ENCODE data around the gene FBXO15. TPM values are rescaled to one million over a fixed set of nuclear protein-coding genes. Genes with fewer than 3 reads are reported as not detected.

The FBXO15 gene
- total RNA-seq, 1 donor from 2014 or later = 1.2 TPM

DNA sequence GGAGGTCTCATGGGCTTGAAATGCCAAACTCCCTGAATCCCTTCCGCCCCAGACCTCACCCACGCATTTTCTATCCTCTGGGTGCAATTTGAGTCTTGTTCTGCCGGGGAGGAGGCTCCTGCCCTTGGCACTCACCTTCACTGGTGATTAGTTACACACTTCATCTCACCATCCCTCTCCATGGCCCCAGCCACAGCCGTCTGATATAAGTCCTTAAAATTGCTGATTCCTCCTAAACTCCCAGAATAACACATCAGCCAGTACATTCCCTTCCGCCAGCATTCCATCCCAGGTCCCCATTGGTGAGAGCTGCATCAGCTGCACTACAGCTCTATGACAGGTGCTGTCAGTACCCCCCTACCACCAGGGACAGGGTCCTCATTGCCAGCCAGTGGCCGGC, 4.6 kb upstream of the FBXO15 start:
- H3K27me3 ChIP-seq (ENCODE audit: insufficient read depth, low read length) = no peaks in the 10 kb centered on the region
- Mint-ChIP-seq H3K36me3 (ENCODE audit: low read depth, unreplicated experiment) (peaks cover 4% of the 10 kb centered on the region), H3K4me3 (ENCODE audit: unreplicated experiment) (no peak overlapping the region), H3K27me3 (ENCODE audit: low read depth, unreplicated experiment) (no peaks in the 10 kb centered on the region), H3K4me1 (ENCODE audit: low read depth, unreplicated experiment) (peaks cover 5% of the 10 kb centered on the region), H3K9me3 (ENCODE audit: unreplicated experiment) (no peaks in the 10 kb centered on the region), H3K27ac (ENCODE audit: unreplicated experiment) (no peak overlapping the region)
- no peak overlapping the region for H3K4me3 ChIP-seq (ENCODE audit: insufficient read depth, low read depth, low read length)
- no peak overlapping the region for H3K4me2 ChIP-seq (ENCODE audit: low read length)
- peaks cover 14% of the 10 kb centered on the region for H3K36me3 ChIP-seq (ENCODE audit: insufficient read depth, low read length)
- no peak overlapping the region for H3K9ac ChIP-seq (ENCODE audit: low read length)
- no peak overlapping the region for H2AFZ ChIP-seq (ENCODE audit: low read depth, low read length)
- H3K27ac ChIP-seq (ENCODE audit: low read depth, low read length) = no peak overlapping the region
- H3K79me2 ChIP-seq (ENCODE audit: insufficient read depth, low read length) = peaks cover 74% of the 10 kb centered on the region
- no peak for DNase-seq (ENCODE audit: low read depth)
- peaks cover 13% of the 10 kb centered on the region for H3K4me1 ChIP-seq (ENCODE audit: insufficient read depth, low read length)
- H4K20me1 ChIP-seq (ENCODE audit: insufficient read depth, low read length) = peaks cover 7% of the 10 kb centered on the region
- no peak for FAIRE-seq
- TF ChIP-seq, protein P1, sequence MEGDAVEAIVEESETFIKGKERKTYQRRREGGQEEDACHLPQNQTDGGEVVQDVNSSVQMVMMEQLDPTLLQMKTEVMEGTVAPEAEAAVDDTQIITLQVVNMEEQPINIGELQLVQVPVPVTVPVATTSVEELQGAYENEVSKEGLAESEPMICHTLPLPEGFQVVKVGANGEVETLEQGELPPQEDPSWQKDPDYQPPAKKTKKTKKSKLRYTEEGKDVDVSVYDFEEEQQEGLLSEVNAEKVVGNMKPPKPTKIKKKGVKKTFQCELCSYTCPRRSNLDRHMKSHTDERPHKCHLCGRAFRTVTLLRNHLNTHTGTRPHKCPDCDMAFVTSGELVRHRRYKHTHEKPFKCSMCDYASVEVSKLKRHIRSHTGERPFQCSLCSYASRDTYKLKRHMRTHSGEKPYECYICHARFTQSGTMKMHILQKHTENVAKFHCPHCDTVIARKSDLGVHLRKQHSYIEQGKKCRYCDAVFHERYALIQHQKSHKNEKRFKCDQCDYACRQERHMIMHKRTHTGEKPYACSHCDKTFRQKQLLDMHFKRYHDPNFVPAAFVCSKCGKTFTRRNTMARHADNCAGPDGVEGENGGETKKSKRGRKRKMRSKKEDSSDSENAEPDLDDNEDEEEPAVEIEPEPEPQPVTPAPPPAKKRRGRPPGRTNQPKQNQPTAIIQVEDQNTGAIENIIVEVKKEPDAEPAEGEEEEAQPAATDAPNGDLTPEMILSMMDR (IDR thresholded peaks at IDR 0.05; ENCODE audit: insufficient read depth, low read depth, low read length) = no peak
- TF ChIP-seq EZH2 (IDR thresholded peaks at IDR 0.05; ENCODE audit: insufficient read depth, low read length) = no peak
- no peaks in the 10 kb centered on the region for H3K9me3 ChIP-seq (ENCODE audit: insufficient read depth, low read depth, low read length)

DNA sequence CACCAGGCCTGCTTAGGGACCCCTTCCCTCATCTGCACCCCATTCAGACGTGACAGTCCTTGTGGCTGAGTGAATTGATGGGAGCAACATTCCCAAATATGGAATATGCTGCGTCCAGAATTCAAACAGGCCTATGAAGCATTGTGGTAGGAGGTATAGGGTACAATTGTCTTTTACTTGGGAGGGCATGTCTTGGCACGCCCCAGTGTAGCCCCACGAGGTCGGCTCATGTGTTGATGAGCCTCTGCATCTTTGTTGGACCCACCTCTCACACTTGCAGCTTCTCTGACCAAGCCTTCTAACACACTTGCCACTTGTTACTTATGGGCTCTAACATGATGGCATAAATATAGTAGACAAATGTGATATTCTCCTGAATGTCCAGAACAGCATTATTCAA, 2.2 kb upstream of the FBXO15 start:
- H3K27me3 Mint-ChIP-seq (ENCODE audit: low read depth, unreplicated experiment) = no peaks in the 10 kb centered on the region
- no peak overlapping the region for H3K27ac ChIP-seq (ENCODE audit: low read depth, low read length)
- no peak for FAIRE-seq
- peaks cover 3% of the 10 kb centered on the region for H3K4me1 Mint-ChIP-seq (ENCODE audit: low read depth, unreplicated experiment)
- H3K9me3 ChIP-seq (ENCODE audit: insufficient read depth, low read depth, low read length) = no peaks in the 10 kb centered on the region
- peaks cover 4% of the 10 kb centered on the region for H3K36me3 Mint-ChIP-seq (ENCODE audit: low read depth, unreplicated experiment)
- no peaks in the 10 kb centered on the region for H3K9me3 Mint-ChIP-seq (ENCODE audit: unreplicated experiment)
- no peaks in the 10 kb centered on the region for H3K27me3 ChIP-seq (ENCODE audit: insufficient read depth, low read length)
- H3K4me1 ChIP-seq (ENCODE audit: insufficient read depth, low read length) = peaks cover 12% of the 10 kb centered on the region
- peaks cover 63% of the 10 kb centered on the region for H3K79me2 ChIP-seq (ENCODE audit: insufficient read depth, low read length)
- H3K4me3 ChIP-seq (ENCODE audit: insufficient read depth, low read depth, low read length) = peak overlapping the region; percentile 98
- H3K36me3 ChIP-seq (ENCODE audit: insufficient read depth, low read length) = peaks cover 4% of the 10 kb centered on the region
- peaks cover 7% of the 10 kb centered on the region for H4K20me1 ChIP-seq (ENCODE audit: insufficient read depth, low read length)
- no peak for DNase-seq (ENCODE audit: low read depth)
- no peak overlapping the region for H3K9ac ChIP-seq (ENCODE audit: low read length)
- no peak for TF ChIP-seq EZH2 (IDR thresholded peaks at IDR 0.05; ENCODE audit: insufficient read depth, low read length)
- TF ChIP-seq, protein P1 (IDR thresholded peaks at IDR 0.05; ENCODE audit: insufficient read depth, low read depth, low read length) = no peak
- H2AFZ ChIP-seq (ENCODE audit: low read depth, low read length) = no peak overlapping the region
- no peak overlapping the region for H3K27ac Mint-ChIP-seq (ENCODE audit: unreplicated experiment)
- H3K4me2 ChIP-seq (ENCODE audit: low read length) = peak overlapping the region; percentile 100
- peak overlapping the region; percentile 92 for H3K4me3 Mint-ChIP-seq (ENCODE audit: unreplicated experiment)

DNA sequence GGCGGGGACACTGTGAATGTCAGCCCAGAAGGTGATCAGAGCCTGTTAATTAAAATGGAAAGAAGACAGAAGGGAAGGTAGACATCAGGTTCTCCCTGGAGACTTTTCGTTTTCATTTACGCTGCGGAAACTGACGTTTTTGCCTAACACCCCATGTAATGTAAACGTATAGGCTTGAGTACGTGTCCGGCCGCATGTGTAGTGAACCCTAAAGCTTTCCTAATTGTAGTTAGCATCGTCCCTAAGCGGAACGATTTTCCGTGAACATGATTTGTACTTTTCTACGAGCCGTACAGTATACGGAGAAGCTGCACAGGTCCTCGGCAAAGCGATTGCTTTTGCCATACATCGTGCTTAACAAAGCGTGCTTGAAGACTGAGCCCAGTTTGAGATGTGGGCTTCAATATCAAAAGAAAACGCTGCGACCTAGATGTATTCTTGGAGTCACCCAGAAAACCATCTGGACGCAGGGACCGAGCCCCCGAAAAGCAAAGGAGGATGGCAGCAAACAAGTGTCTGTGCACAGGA, 973 bp upstream of the FBXO15 start:
- Mint-ChIP-seq H3K9me3 (ENCODE audit: unreplicated experiment) (no peaks in the 10 kb centered on the region), H3K4me3 (ENCODE audit: unreplicated experiment) (peak overlapping the region; percentile 92), H3K4me1 (ENCODE audit: low read depth, unreplicated experiment) (peaks cover 3% of the 10 kb centered on the region), H3K36me3 (ENCODE audit: low read depth, unreplicated experiment) (peaks cover 4% of the 10 kb centered on the region), H3K27ac (ENCODE audit: unreplicated experiment) (peak overlapping the region; percentile 98), H3K27me3 (ENCODE audit: low read depth, unreplicated experiment) (no peaks in the 10 kb centered on the region)
- DNase-seq (ENCODE audit: low read depth) (no peak), FAIRE-seq (peak; percentile 92)
- peak overlapping the region; percentile 95 for H3K27ac ChIP-seq (ENCODE audit: low read depth, low read length)
- H3K27me3 ChIP-seq (ENCODE audit: insufficient read depth, low read length) = no peaks in the 10 kb centered on the region
- H3K4me2 ChIP-seq (ENCODE audit: low read length) = peak overlapping the region; percentile 100
- H3K9me3 ChIP-seq (ENCODE audit: insufficient read depth, low read depth, low read length) = no peaks in the 10 kb centered on the region
- peak overlapping the region; percentile 98 for H3K4me3 ChIP-seq (ENCODE audit: insufficient read depth, low read depth, low read length)
- peaks cover 9% of the 10 kb centered on the region for H3K4me1 ChIP-seq (ENCODE audit: insufficient read depth, low read length)
- H3K9ac ChIP-seq (ENCODE audit: low read length) = peak overlapping the region; percentile 95
- peak overlapping the region; percentile 99 for H2AFZ ChIP-seq (ENCODE audit: low read depth, low read length)
- peaks cover 3% of the 10 kb centered on the region for H4K20me1 ChIP-seq (ENCODE audit: insufficient read depth, low read length)
- H3K36me3 ChIP-seq (ENCODE audit: insufficient read depth, low read length) = no peaks in the 10 kb centered on the region
- TF ChIP-seq, protein P1 (IDR thresholded peaks at IDR 0.05; ENCODE audit: insufficient read depth, low read depth, low read length) = no peak
- TF ChIP-seq EZH2 (IDR thresholded peaks at IDR 0.05; ENCODE audit: insufficient read depth, low read length) = no peak
- H3K79me2 ChIP-seq (ENCODE audit: insufficient read depth, low read length) = peaks cover 53% of the 10 kb centered on the region

Measured in astrocyte (in vitro differentiated cells and primary cell).